Caco-2 (cell line): ENCODE measurements around the gene GFOD1. TPM values are rescaled to one million over a fixed set of nuclear protein-coding genes. Genes with fewer than 3 reads are reported as not detected.

Source experiments
- BruUV-seq: library from RNA; stranded (reverse); fragments of 400-500 nt; replicated peaks from 2 replicates; lab custom pipeline; 2021; lab: Mats Ljungman, UMichigan
- CTCF ChIA-PET: fragments of 300-600 bp; sonication (Branson Sonifier 250); formaldehyde crosslinking; loops from one replicate; lab custom pipeline; 2022; ENCODE audit warnings: antibody characterized with exemption; lab: Charles Lee
- POLR2A ChIA-PET: fragments of 300-600 bp; sonication (Branson Sonifier 250); formaldehyde crosslinking; loops from one replicate; lab custom pipeline; 2022; ENCODE audit warnings: antibody characterized with exemption; lab: Charles Lee
- DNase-seq, 2 experiments: peaks; one replicate each; pipeline versions ENCODE4 v3.0.0 to v3.0.0-alpha.2; 2020 to 2022
- H3K27me3 ChIP-seq: replicated peaks from 2 replicates; pipeline ENCODE4 v1.6.0; 2011; ENCODE audit warnings: low read length; ENCODE audit not compliant: control insufficient read depth, insufficient read depth
- H3K36me3 ChIP-seq: 2 replicates; pipeline ENCODE4 v1.5.1; 2011; ENCODE audit warnings: low read length; ENCODE audit not compliant: control insufficient read depth, insufficient read depth
- H3K4me1 ChIP-seq: fragments of 250-450 bp; sonication (Bioruptor Pico); 2 replicates; pipeline ENCODE4 v1.5.1; 2020; ENCODE audit warnings: mild to moderate bottlenecking
- H3K4me3 ChIP-seq: 2 replicates; pipeline ENCODE4 v1.5.1; 2011; ENCODE audit warnings: low read depth, mild to moderate bottlenecking, control low read depth, low read length
- H3K9me3 ChIP-seq: fragments of 250-450 bp; sonication (Bioruptor Pico); 2 replicates; pipeline ENCODE4 v1.5.1; 2020; ENCODE audit warnings: mild to moderate bottlenecking, moderate library complexity
- H3K27ac Mint-ChIP-seq: one replicate; pipeline ENCODE4 v1.8.0; 2022; ENCODE audit warnings: mixed read lengths; ENCODE audit not compliant: unreplicated experiment
- H3K27me3 Mint-ChIP-seq: one replicate; pipeline ENCODE4 v1.8.0; 2022; ENCODE audit warnings: mixed read lengths; ENCODE audit not compliant: insufficient read depth, unreplicated experiment
- H3K36me3 Mint-ChIP-seq: one replicate; pipeline ENCODE4 v1.8.0; 2022; ENCODE audit warnings: mild to moderate bottlenecking, mixed read lengths; ENCODE audit not compliant: insufficient read depth, unreplicated experiment
- H3K4me1 Mint-ChIP-seq: one replicate; pipeline ENCODE4 v1.8.0; 2022; ENCODE audit warnings: low read depth, mixed read lengths; ENCODE audit not compliant: unreplicated experiment
- H3K4me3 Mint-ChIP-seq: one replicate; pipeline ENCODE4 v1.8.0; 2022; ENCODE audit warnings: mild to moderate bottlenecking, moderate library complexity, mixed read lengths; ENCODE audit not compliant: unreplicated experiment
- H3K9me3 Mint-ChIP-seq: one replicate; pipeline ENCODE4 v1.8.0; 2022; ENCODE audit warnings: mixed read lengths; ENCODE audit not compliant: unreplicated experiment
- CTCF ChIP-seq, 2 experiments: fragments of 200-600 bp in 1 of 2; IDR thresholded peaks; 1 replicate in 1 of 2; 2 replicates in 1 of 2; pipeline versions ENCODE4 v1.5.1 to v1.8.0; 2011 to 2022; ENCODE audit warnings: antibody characterized with exemption in 1 of 2, control low read depth in 1 of 2, inconsistent platforms in 1 of 2, low read depth in 1 of 2, low read length in 1 of 2, mild to moderate bottlenecking in 1 of 2, moderate library complexity in 1 of 2; ENCODE audit not compliant: insufficient read depth in 1 of 2, severe bottlenecking in 1 of 2, unreplicated experiment in 1 of 2
- intact Hi-C: fragments of 100-400 bp; cut with micrococcal nuclease; formaldehyde crosslinking; loops from one replicate; pipeline ENCODE4 v1.10.0; 2022; ENCODE audit not compliant: unreplicated experiment
- total RNA-seq: library from RNA; stranded (reverse); gene quantifications from 2 replicates; pipeline ENCODE4 v1.2.3, GENCODE V29; 2022

Gene GFOD1
- total RNA-seq, 1 experiment from 2014 or later, result 0.84 TPM

GRCh38 chr6:13359287-13359686 lies 128.1 kb downstream of the GFOD1 start:
- intact Hi-C loops, result no loop called here
- Mint-ChIP-seq H3K27ac (no peak overlapping the region), H3K4me3 (no peak overlapping the region), H3K9me3 (no peaks in the 10 kb centered on the region), H3K4me1 (peaks cover 19% of the 10 kb centered on the region), H3K36me3 (no peaks in the 10 kb centered on the region), H3K27me3 (no peaks in the 10 kb centered on the region)
- BruUV-seq, result no TSS peak
- ChIA-PET CTCF (no interaction called here), POLR2A (no interaction called here)
- Histone ChIP-seq H3K4me3 (no peak overlapping the region), H3K9me3 (no peaks in the 10 kb centered on the region), H3K36me3 (no peaks in the 10 kb centered on the region), H3K27me3 (no peaks in the 10 kb centered on the region), H3K4me1 (peaks cover 15% of the 10 kb centered on the region)
- no peak for TF ChIP-seq CTCF (IDR thresholded peaks at IDR 0.05; ENCODE audit: insufficient read depth in 1 of 2, low read depth in 1 of 2, low read length in 1 of 2, severe bottlenecking in 1 of 2, unreplicated experiment in 1 of 2)
- DNase-seq, result no peak

- intact Hi-C loops, result no loop called here
- Mint-ChIP-seq H3K9me3 (no peaks in the 10 kb centered on the region), H3K36me3 (no peaks in the 10 kb centered on the region), H3K4me1 (peaks cover 23% of the 10 kb centered on the region), H3K4me3 (no peak overlapping the region), H3K27me3 (no peaks in the 10 kb centered on the region), H3K27ac (no peak overlapping the region)
- Histone ChIP-seq H3K9me3 (no peaks in the 10 kb centered on the region), H3K4me3 (no peak overlapping the region), H3K36me3 (no peaks in the 10 kb centered on the region), H3K27me3 (no peaks in the 10 kb centered on the region), H3K4me1 (peaks cover 15% of the 10 kb centered on the region)
- TF ChIP-seq CTCF (IDR thresholded peaks at IDR 0.05; ENCODE audit: insufficient read depth in 1 of 2, low read depth in 1 of 2, low read length in 1 of 2, severe bottlenecking in 1 of 2, unreplicated experiment in 1 of 2), result no peak
- no TSS peak for BruUV-seq
- CTCF ChIA-PET, result no interaction called here
- POLR2A ChIA-PET, result no interaction called here
- DNase-seq, result no peak
Measured at GRCh38 chr6:13358511-13358910, 128.9 kb downstream of the GFOD1 start.

- CTCF ChIA-PET, result no interaction called here
- no TSS peak for BruUV-seq
Measured at GRCh38 chr6:13357551-13358075, 129.8 kb downstream of the GFOD1 start.

More at GRCh38 chr6:13357551-13358075, 129.8 kb downstream of the GFOD1 start:
- Mint-ChIP-seq H3K27ac (no peak overlapping the region), H3K4me1 (peaks cover 26% of the 10 kb centered on the region), H3K9me3 (no peaks in the 10 kb centered on the region), H3K36me3 (no peaks in the 10 kb centered on the region), H3K4me3 (no peak overlapping the region), H3K27me3 (no peaks in the 10 kb centered on the region)
- intact Hi-C loops, result no loop called here
- DNase-seq, result no peak
- H3K4me1 ChIP-seq, result peaks cover 15% of the 10 kb centered on the region
- no peaks in the 10 kb centered on the region for H3K36me3 ChIP-seq
- TF ChIP-seq CTCF (IDR thresholded peaks at IDR 0.05; ENCODE audit: insufficient read depth in 1 of 2, low read depth in 1 of 2, low read length in 1 of 2, severe bottlenecking in 1 of 2, unreplicated experiment in 1 of 2), result no peak
- no peaks in the 10 kb centered on the region for H3K27me3 ChIP-seq
- POLR2A ChIA-PET, result no interaction called here
- no peaks in the 10 kb centered on the region for H3K9me3 ChIP-seq
- H3K4me3 ChIP-seq, result no peak overlapping the region
